Measurements from ENCODE around the gene SOX18.
"Not testable (repeated sequence)": the region's sequence is repeated elsewhere in the genome, so short reads cannot be mapped to it uniquely, and the experiment has no call there.

SOX18 gene

GRCh38 chr20:64049060-64049877, at the start of gene SOX18:
SOX18 (minus strand) TSS chr20:64049639; CDS start chr20:64049516, 123 bp downstream.
- DNase-seq = no peak

DNA sequence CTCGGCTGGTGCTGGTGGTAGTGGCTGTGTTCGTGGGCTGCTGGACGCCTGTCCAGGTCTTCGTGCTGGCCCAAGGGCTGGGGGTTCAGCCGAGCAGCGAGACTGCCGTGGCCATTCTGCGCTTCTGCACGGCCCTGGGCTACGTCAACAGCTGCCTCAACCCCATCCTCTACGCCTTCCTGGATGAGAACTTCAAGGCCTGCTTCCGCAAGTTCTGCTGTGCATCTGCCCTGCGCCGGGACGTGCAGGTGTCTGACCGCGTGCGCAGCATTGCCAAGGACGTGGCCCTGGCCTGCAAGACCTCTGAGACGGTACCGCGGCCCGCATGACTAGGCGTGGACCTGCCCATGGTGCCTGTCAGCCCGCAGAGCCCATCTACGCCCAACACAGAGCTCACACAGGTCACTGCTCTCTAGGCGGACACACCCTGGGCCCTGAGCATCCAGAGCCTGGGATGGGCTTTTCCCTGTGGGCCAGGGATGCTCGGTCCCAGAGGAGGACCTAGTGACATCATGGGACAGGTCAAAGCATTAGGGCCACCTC, 49.1 kb upstream of the SOX18 start:
- DNase-seq = no peak

DNA sequence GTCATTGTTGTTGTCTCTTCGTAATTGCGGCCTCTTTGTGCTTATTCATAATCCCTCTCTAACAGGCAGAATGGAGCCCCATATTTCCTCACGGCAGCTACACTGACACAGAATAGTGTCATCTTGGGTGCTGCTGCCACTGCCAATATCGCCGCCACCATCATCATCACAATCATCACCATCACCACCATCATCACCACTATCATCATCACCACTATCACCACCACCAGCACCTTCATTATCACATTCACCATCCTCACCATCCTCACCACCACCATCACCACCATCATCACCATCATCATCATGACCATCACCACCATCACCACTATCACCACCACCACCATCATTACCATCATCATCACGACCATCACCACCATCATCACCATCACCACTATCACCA, 47.1 kb upstream of the SOX18 start:
- DNase-seq = no peak

GRCh38 chr20:64095927-64096326, 46.5 kb upstream of the SOX18 start:
- DNase-seq = no peak

DNA sequence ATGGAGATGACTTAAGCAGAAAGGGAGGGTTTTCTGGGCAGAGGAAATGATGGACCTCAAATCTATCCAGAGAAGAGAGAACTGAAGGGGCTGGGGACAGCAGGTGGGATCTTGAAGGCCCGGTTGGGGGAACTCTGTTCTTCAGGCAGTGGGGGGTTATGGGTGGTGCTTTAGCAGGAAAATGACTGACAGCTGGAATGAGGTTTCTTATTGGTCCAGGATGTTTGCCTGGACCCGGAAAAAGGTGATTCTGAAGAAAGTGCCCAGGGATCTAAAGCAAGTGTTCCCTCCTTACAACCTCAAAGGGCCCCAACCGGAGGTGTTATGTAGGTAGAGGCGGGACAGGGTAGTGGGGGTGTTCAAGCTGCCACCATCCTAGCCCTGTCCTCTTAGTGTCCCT, 46.0 kb upstream of the SOX18 start:
- no peak for DNase-seq

DNA sequence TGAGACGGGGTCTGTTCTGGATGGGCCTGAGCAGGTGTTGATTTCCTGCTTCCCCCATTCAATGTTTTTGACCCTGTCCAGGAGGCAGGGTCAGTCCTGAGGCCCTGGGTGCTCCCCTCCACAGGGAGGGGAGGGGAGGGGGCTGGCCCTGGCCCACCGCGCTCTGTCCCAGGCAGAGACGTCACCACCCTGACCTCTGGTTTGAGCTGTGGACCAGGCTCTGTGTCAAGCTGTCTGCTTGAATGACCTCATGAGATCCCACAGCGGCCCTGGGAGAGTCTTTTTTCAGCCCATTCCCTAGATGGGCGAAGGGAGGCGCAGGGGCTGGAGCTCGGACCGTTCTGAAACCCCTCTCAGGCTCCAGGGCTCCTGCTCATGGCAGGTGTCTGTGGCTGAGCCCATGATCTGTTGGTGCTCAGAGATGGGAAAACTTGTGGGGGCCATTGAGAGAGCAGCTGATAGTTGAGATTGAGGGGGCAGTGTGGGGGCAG, 43.6 kb upstream of the SOX18 start:
- DNase-seq = no peak

DNA sequence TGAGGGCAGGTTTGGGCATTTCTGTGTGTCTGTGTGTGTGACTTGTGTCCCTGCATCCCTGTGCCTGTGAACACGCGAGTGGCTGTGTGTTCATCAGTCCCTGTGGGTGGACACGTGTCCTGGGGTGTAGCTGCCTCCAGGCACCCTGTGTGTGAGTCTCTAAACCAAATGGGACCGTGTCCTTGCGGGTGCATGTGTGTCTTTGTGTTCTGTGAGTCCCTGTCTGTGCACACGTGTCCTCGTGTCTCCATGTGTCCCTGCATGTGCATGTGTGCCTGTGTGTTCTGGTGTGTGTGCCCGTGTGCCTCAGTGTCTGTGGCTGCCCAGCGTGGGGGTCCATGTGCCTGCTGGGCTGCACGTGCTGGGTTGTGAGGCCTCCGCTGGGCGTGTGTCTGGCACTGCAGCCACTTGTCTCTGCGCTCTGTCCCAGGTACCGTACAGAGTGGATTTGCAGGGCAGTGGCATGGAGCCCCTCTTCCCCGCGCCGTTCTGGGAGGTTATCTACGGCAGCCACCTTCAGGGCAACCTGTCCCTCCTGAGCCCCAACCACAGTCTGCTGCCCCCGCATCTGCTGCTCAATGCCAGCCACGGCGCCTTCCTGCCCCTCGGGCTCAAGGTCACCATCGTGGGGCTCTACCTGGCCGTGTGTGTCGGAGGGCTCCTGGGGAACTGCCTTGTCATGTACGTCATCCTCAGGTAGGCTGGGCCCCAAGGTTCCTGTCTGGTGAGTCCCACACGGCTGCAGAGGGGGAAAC, 43.0 kb upstream of the SOX18 start:
- DNase-seq = peak in 5 of 56 donors; percentile 51 to 70 (median 56)

GRCh38 chr20:64091770-64092169, 42.3 kb upstream of the SOX18 start:
- peak in 13 of 56 donors; percentile 16 to 63 (median 36) for DNase-seq

DNA sequence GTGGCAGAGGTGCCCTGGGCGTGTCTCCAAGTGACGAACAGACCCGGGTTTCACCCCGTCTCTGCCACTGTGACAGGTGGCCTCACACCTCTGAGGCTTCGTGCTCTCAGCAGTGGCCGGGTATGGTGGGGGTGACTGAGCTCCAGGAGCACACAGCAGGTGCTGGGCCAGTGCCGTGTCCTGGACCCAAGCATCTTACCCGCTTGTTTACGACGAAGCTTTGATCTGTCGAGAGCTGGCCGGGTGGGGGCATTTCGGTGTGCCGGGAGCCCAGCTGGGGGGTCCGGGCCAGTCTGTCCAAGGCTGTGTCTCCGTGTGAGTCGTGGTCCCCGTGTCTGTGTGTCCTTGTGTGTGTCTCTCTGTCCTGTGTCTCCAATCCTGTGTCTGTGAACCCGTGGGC, 41.9 kb upstream of the SOX18 start:
- DNase-seq = no peak

DNA sequence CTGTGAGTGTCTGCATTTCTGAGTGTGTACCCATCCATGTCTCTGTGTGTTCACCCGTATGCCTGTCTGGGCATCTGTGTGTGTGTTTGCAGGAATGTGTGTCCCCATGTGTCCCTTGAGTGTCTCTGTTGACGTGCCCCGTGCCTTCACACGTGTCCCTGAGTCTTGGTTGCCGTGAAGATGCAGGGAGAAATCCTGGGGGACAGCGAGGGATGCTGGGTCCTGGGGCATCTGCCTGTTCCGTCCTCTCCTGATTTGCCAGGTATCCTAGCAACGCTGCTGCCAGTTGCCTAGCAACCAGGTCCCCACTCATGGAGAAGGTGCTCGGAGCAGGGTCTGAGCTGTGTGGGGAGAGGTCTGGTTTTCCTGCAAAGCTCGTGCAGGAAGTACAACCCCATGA, 40.7 kb upstream of the SOX18 start:
- DNase-seq = peak in 24 of 56 donors; percentile 23 to 79 (median 47)

GRCh38 chr20:64088586-64088985, 39.1 kb upstream of the SOX18 start:
- DNase-seq = not testable (repeated sequence)

GRCh38 chr20:64087226-64087825, 37.9 kb upstream of the SOX18 start:
- not testable (repeated sequence) for DNase-seq

DNA sequence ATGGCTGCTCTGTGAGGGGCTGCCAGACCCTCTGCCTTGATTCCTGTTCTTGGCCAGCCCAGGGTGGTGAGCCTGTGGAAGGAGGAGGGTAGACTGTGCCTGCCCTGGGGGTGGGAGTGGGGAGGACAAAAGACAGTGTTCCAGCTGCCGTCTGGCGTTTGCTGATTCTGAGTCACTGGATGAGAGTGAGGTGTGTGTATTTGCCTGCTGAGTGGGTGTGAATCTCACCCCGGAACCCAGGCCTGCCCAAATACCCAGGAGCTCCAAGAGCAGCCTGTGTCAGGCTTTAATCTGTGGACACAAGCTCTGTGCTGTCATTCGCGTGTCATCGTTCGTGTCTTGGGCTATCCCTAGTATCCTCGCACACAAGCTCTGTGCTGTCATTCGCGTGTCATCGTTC, 37.4 kb upstream of the SOX18 start:
- no peak for DNase-seq

DNA sequence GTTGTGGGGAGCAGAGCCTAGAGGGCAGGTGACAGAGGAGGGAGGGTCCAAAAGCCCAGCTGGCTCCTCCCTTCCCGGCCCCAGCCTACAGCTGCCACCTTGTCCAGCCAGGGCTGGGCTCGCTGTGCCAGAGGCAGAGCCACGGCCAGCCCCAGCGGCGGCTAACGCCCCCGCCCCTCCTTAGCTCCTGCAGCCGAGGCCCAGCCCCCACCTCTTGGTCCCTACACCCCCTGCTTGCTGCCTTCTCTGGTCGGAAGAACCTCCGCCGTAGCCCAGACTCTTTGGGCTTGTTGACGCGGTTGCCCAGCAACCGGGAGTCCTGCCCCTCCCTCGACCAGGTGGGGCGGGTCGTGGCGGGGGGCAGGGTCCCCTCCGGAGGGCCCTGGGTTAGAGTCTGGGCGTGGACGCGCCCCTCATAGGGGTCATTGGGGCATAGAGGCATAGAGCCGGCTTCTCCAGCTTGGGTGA, 35.3 kb upstream of the SOX18 start:
- DNase-seq = no peak

- DNase-seq = peak in 1 of 56 donors; percentile 44
Observed at GRCh38 chr20:64083804-64084684, 34.6 kb upstream of the SOX18 start, which contains the start of gene LKAAEAR1. LKAAEAR1 (minus strand) TSS chr20:64084398; CDS start chr20:64084219, 179 bp downstream.

GRCh38 chr20:64083378-64083803, 34.0 kb upstream of the SOX18 start:
- peak in 38 of 56 donors; percentile 11 to 82 (median 54) for DNase-seq

GRCh38 chr20:64082820-64083377, 33.5 kb upstream of the SOX18 start:
- no peak for DNase-seq

DNA sequence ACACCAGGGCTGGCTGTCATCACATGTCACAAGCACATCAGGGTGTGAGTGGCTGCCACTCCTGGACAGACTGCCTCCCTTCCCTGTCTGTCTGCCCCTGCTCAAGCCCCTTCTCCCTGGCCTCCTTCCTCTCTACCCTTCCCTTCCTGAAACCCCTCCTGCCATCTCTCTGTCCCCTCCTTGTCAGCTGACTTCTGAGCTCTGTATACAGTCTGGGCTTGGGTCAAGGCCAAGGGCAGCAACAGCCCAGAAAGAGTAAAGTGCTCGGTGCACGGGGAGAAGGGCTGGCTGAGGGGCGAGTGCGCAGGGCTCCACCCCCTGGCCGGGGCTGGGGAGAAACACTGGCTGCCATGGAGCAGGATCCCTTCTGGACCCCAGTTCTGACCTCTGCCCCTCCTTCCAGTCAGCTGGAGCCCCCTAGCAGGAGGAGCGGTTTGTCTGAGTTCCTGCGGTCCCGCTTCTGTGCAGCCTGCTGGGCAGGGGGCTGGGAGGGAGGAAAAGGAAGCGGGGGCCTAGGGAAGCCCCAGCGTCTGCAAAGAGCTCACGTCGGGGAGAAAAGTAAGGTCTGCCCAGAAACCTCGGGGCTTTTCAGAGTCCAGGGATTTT, 32.8 kb upstream of the SOX18 start:
- no peak for DNase-seq

- DNase-seq = no peak
Observed at GRCh38 chr20:64081624-64081964, 32.2 kb upstream of the SOX18 start.

Measured in amygdala (tissue), 56 donors.